Mucosa of stomach (tissue), 1 donor: Measurements from ENCODE around the gene WIPF3.

Source experiments
- H3K27me3 ChIP-seq: one replicate; pipeline ENCODE4 v1.7.0; 2013; ENCODE audit warnings: mild to moderate bottlenecking, low read length; ENCODE audit not compliant: control insufficient read depth, insufficient read depth
- H3K36me3 ChIP-seq: one replicate; pipeline ENCODE4 v1.7.0; 2013; ENCODE audit warnings: low read length; ENCODE audit not compliant: control insufficient read depth, insufficient read depth
- H3K4me1 ChIP-seq: one replicate; pipeline ENCODE4 v1.7.0; 2013; ENCODE audit warnings: mild to moderate bottlenecking, low read length; ENCODE audit not compliant: control insufficient read depth, insufficient read depth
- H3K4me3 ChIP-seq: one replicate; pipeline ENCODE4 v1.7.0; 2013; ENCODE audit warnings: low read length
- H3K9ac ChIP-seq: one replicate; pipeline ENCODE4 v1.7.0; 2013; ENCODE audit warnings: mild to moderate bottlenecking, low read length, moderate library complexity
- H3K9me3 ChIP-seq: one replicate; pipeline ENCODE4 v1.7.0; 2013; ENCODE audit warnings: mild to moderate bottlenecking, low read length, moderate library complexity; ENCODE audit not compliant: control insufficient read depth
- donor health status: Pancreatic carcinoma.

The WIPF3 gene

GRCh38 chr7:29906200-29907022 lies 100.1 kb downstream of the WIPF3 start:
- Histone ChIP-seq H3K4me1 (no peaks in the 10 kb centered on the region), H3K27me3 (no peaks in the 10 kb centered on the region), H3K36me3 (no peaks in the 10 kb centered on the region), H3K4me3 (no peak overlapping the region), H3K9ac (no peak overlapping the region), H3K9me3 (no peaks in the 10 kb centered on the region)

- no peaks in the 10 kb centered on the region for H3K36me3 ChIP-seq
- no peaks in the 10 kb centered on the region for H3K4me1 ChIP-seq
- H3K27me3 ChIP-seq: no peaks in the 10 kb centered on the region
- H3K4me3 ChIP-seq: no peak overlapping the region
- H3K9ac ChIP-seq: no peak overlapping the region
- H3K9me3 ChIP-seq: no peaks in the 10 kb centered on the region
Measured at GRCh38 chr7:29914180-29914579, 107.9 kb downstream of the WIPF3 start.

GRCh38 chr7:29915481-29916215 lies 109.3 kb downstream of the WIPF3 start:
- H3K9ac ChIP-seq: no peak overlapping the region
- H3K4me1 ChIP-seq: no peaks in the 10 kb centered on the region
- no peaks in the 10 kb centered on the region for H3K9me3 ChIP-seq
- no peaks in the 10 kb centered on the region for H3K27me3 ChIP-seq
- H3K36me3 ChIP-seq: no peaks in the 10 kb centered on the region
- no peak overlapping the region for H3K4me3 ChIP-seq

GRCh38 chr7:29917641-29918040 lies 111.3 kb downstream of the WIPF3 start:
- Histone ChIP-seq H3K36me3 (no peaks in the 10 kb centered on the region), H3K27me3 (no peaks in the 10 kb centered on the region), H3K4me3 (no peak overlapping the region), H3K9me3 (no peaks in the 10 kb centered on the region), H3K4me1 (no peaks in the 10 kb centered on the region), H3K9ac (no peak overlapping the region)

- Histone ChIP-seq H3K9me3 (no peaks in the 10 kb centered on the region), H3K27me3 (no peaks in the 10 kb centered on the region), H3K9ac (no peak overlapping the region), H3K4me1 (no peaks in the 10 kb centered on the region), H3K4me3 (no peak overlapping the region), H3K36me3 (no peaks in the 10 kb centered on the region)
Measured at GRCh38 chr7:29918850-29919249, 112.5 kb downstream of the WIPF3 start.

- Histone ChIP-seq H3K36me3 (no peaks in the 10 kb centered on the region), H3K4me1 (no peaks in the 10 kb centered on the region)
Measured at GRCh38 chr7:29919790-29920189, 113.5 kb downstream of the WIPF3 start.

GRCh38 chr7:29920491-29920890 lies 114.2 kb downstream of the WIPF3 start:
- Histone ChIP-seq H3K27me3 (no peaks in the 10 kb centered on the region), H3K4me3 (no peak overlapping the region), H3K36me3 (no peaks in the 10 kb centered on the region), H3K4me1 (no peaks in the 10 kb centered on the region), H3K9me3 (no peaks in the 10 kb centered on the region), H3K9ac (no peak overlapping the region)

More at GRCh38 chr7:29919790-29920189, 113.5 kb downstream of the WIPF3 start:
- no peaks in the 10 kb centered on the region for H3K9me3 ChIP-seq
- H3K4me3 ChIP-seq: no peak overlapping the region
- no peak overlapping the region for H3K9ac ChIP-seq
- no peaks in the 10 kb centered on the region for H3K27me3 ChIP-seq

- no peaks in the 10 kb centered on the region for H3K36me3 ChIP-seq
- H3K9ac ChIP-seq: no peak overlapping the region
- H3K27me3 ChIP-seq: no peaks in the 10 kb centered on the region
- no peak overlapping the region for H3K4me3 ChIP-seq
- H3K4me1 ChIP-seq: no peaks in the 10 kb centered on the region
- H3K9me3 ChIP-seq: no peaks in the 10 kb centered on the region
Measured at GRCh38 chr7:29921404-29922010, 115.2 kb downstream of the WIPF3 start.

GRCh38 chr7:29922921-29923700 lies 116.8 kb downstream of the WIPF3 start:
- Histone ChIP-seq H3K36me3 (no peaks in the 10 kb centered on the region), H3K9ac (no peak overlapping the region)

GRCh38 chr7:29924006-29924405 lies 117.7 kb downstream of the WIPF3 start:
- H3K9me3 ChIP-seq: no peaks in the 10 kb centered on the region
- no peaks in the 10 kb centered on the region for H3K4me1 ChIP-seq
- no peak overlapping the region for H3K4me3 ChIP-seq
- H3K9ac ChIP-seq: no peak overlapping the region
- no peaks in the 10 kb centered on the region for H3K27me3 ChIP-seq
- no peaks in the 10 kb centered on the region for H3K36me3 ChIP-seq

More at GRCh38 chr7:29922921-29923700, 116.8 kb downstream of the WIPF3 start:
- Histone ChIP-seq H3K27me3 (no peaks in the 10 kb centered on the region), H3K4me3 (no peak overlapping the region), H3K4me1 (no peaks in the 10 kb centered on the region), H3K9me3 (no peaks in the 10 kb centered on the region)

GRCh38 chr7:29924684-29925083 lies 118.4 kb downstream of the WIPF3 start:
- Histone ChIP-seq H3K9ac (no peak overlapping the region), H3K9me3 (no peaks in the 10 kb centered on the region), H3K4me3 (no peak overlapping the region), H3K27me3 (no peaks in the 10 kb centered on the region), H3K4me1 (no peaks in the 10 kb centered on the region), H3K36me3 (no peaks in the 10 kb centered on the region)
